GM18870 (cell line): ENCODE data around the gene MET.
"Not testable (repeated sequence)": the region's sequence is repeated elsewhere in the genome, so short reads cannot be mapped to it uniquely, and the experiment has no call there.

Experiments used
- ATAC-seq: cut with Tn5 transposase; IDR thresholded peaks from one replicate; pipeline ENCODE4 v1.9.1; 2021; ENCODE audit warnings: moderate library complexity; ENCODE audit not compliant: unreplicated experiment

The MET gene

GRCh38 chr7:116726713-116727431, 54.9 kb downstream of the MET start:
- no peak for ATAC-seq

- ATAC-seq = no peak
Measured at GRCh38 chr7:116727432-116728009, 55.5 kb downstream of the MET start.

GRCh38 chr7:116728413-116728812, 56.4 kb downstream of the MET start:
- ATAC-seq = no peak

GRCh38 chr7:116730097-116731022, 58.4 kb downstream of the MET start:
- ATAC-seq = no peak

- ATAC-seq = no peak
Measured at GRCh38 chr7:116731023-116731395, 59.0 kb downstream of the MET start.

GRCh38 chr7:116731445-116732335, 59.7 kb downstream of the MET start:
- ATAC-seq = no peak

GRCh38 chr7:116732788-116733694, 61.0 kb downstream of the MET start:
- ATAC-seq = no peak

- ATAC-seq = no peak
Measured at GRCh38 chr7:116733924-116734580, 62.1 kb downstream of the MET start.

- no peak for ATAC-seq
Measured at GRCh38 chr7:116734710-116735109, 62.7 kb downstream of the MET start.

- ATAC-seq = no peak
Measured at GRCh38 chr7:116736927-116737715, 65.1 kb downstream of the MET start.

- ATAC-seq = no peak
Measured at GRCh38 chr7:116738378-116738777, 66.4 kb downstream of the MET start.

GRCh38 chr7:116739307-116739706, 67.3 kb downstream of the MET start:
- no peak for ATAC-seq

- no peak for ATAC-seq
Measured at GRCh38 chr7:116740231-116740630, 68.2 kb downstream of the MET start.

- no peak for ATAC-seq
Measured at GRCh38 chr7:116740755-116741462, 68.9 kb downstream of the MET start.

GRCh38 chr7:116741625-116742316, 69.8 kb downstream of the MET start:
- ATAC-seq = no peak

GRCh38 chr7:116742641-116743040, 70.6 kb downstream of the MET start:
- no peak for ATAC-seq

- not testable (repeated sequence) for ATAC-seq
Measured at GRCh38 chr7:116743835-116744234, 71.8 kb downstream of the MET start.
